Measurements from ENCODE around the gene CELF2. TPM values are rescaled to one million over a fixed set of nuclear protein-coding genes. Genes with fewer than 3 reads are reported as not detected.

The CELF2 gene
- total RNA-seq, 1 donor from 2014 or later: 31.6 TPM

DNA sequence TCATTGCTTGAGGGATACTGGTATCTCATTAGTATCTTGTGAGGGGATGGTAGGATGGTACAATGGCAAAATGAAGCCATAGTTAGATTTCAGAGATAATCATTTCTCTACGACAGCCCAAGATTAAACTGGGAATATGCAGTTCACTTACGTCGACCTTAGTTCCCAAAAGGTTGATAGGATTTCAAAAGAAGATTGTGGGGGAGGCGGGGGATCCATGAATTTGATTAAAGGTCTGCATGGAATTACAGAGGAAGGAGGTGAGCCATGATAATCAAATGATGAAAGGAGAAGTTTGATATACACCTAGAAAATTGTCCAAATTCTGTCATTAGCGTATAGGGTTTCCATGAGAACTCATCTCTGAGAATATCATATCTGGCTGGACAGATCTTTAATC is 206.6 kb downstream of the CELF2 start:
- Histone ChIP-seq H3K4me2 (no peak overlapping the region), H4K20me1 (ENCODE audit: low read depth) (no peaks in the 10 kb centered on the region), H3K4me1 (no peaks in the 10 kb centered on the region), H2AFZ (replicated peaks) (no peak overlapping the region), H3K4me3 (no peak overlapping the region), H3K9ac (no peak overlapping the region), H3K9me3 (ENCODE audit: low read depth) (no peaks in the 10 kb centered on the region), H3K79me2 (ENCODE audit: low read depth) (no peaks in the 10 kb centered on the region), H3K27ac (no peak overlapping the region), H3K36me3 (no peaks in the 10 kb centered on the region), H3K27me3 (no peaks in the 10 kb centered on the region), H3F3A (ENCODE audit: low read depth) (no peaks in the 10 kb centered on the region)
- TF ChIP-seq EZH2phosphoT487 (IDR thresholded peaks at IDR 0.05) (no peak), EZH2 (IDR thresholded peaks at IDR 0.05) (no peak)
- TF ChIP-seq, protein P1, sequence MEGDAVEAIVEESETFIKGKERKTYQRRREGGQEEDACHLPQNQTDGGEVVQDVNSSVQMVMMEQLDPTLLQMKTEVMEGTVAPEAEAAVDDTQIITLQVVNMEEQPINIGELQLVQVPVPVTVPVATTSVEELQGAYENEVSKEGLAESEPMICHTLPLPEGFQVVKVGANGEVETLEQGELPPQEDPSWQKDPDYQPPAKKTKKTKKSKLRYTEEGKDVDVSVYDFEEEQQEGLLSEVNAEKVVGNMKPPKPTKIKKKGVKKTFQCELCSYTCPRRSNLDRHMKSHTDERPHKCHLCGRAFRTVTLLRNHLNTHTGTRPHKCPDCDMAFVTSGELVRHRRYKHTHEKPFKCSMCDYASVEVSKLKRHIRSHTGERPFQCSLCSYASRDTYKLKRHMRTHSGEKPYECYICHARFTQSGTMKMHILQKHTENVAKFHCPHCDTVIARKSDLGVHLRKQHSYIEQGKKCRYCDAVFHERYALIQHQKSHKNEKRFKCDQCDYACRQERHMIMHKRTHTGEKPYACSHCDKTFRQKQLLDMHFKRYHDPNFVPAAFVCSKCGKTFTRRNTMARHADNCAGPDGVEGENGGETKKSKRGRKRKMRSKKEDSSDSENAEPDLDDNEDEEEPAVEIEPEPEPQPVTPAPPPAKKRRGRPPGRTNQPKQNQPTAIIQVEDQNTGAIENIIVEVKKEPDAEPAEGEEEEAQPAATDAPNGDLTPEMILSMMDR (IDR thresholded peaks at IDR 0.05): no peak
- no peak for DNase-seq (ENCODE audit: low spot score)
- Mint-ChIP-seq H3K4me3 (no peak overlapping the region), H3K36me3 (peaks cover 6% of the 10 kb centered on the region), H3K27me3 (ENCODE audit: insufficient read depth, low read depth) (peaks cover 12% of the 10 kb centered on the region), H3K27ac (no peak overlapping the region), H3K9me3 (no peaks in the 10 kb centered on the region), H3K4me1 (peaks cover 14% of the 10 kb centered on the region)

DNA sequence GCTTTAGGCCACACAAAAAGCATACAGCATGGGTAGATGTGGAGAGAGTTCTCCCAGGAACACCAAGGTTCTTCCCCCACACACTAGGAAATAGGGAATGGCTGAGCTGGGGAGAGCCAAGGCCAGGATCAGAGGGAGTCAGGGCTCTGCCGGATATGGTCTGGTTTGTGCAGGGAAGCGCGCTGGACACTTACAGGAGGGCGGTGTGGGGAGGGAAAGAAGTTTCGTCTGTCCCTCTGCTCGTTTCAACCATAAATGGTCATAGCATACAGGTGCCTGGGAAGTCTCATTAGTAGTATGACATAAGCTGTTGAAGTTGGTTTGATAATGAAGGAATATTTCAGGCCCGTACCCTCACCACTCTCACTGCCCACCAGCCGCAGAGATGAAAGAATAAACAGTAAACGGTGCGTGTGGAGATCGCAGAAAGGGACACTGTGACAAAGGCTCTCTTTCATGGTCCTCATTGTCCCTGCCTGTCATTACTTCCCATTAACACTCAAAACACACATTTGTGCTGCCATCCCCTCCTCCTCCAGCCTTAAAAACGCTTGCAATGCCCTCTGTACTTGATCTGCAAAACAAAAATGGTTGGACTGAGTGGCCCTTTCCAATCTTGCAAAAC is 207.2 kb downstream of the CELF2 start:
- no peak overlapping the region for H3K4me3 ChIP-seq
- no peak overlapping the region for H3K27ac ChIP-seq
- H3F3A ChIP-seq (ENCODE audit: low read depth): no peaks in the 10 kb centered on the region
- H3K4me2 ChIP-seq: no peak overlapping the region
- no peaks in the 10 kb centered on the region for H3K9me3 ChIP-seq (ENCODE audit: low read depth)
- H3K36me3 Mint-ChIP-seq: peaks cover 5% of the 10 kb centered on the region
- no peak for DNase-seq (ENCODE audit: low spot score)
- no peak overlapping the region for H3K9ac ChIP-seq
- peaks cover 12% of the 10 kb centered on the region for H3K27me3 Mint-ChIP-seq (ENCODE audit: insufficient read depth, low read depth)
- no peaks in the 10 kb centered on the region for H4K20me1 ChIP-seq (ENCODE audit: low read depth)
- H3K36me3 ChIP-seq: no peaks in the 10 kb centered on the region
- no peaks in the 10 kb centered on the region for H3K9me3 Mint-ChIP-seq
- no peak overlapping the region for H3K4me3 Mint-ChIP-seq
- no peaks in the 10 kb centered on the region for H3K4me1 ChIP-seq
- peaks cover 14% of the 10 kb centered on the region for H3K4me1 Mint-ChIP-seq
- H3K27ac Mint-ChIP-seq: no peak overlapping the region
- TF ChIP-seq EZH2phosphoT487 (IDR thresholded peaks at IDR 0.05) (no peak), EZH2 (IDR thresholded peaks at IDR 0.05) (no peak)
- TF ChIP-seq, protein P1 (IDR thresholded peaks at IDR 0.05): no peak
- H3K79me2 ChIP-seq (ENCODE audit: low read depth): no peaks in the 10 kb centered on the region
- no peaks in the 10 kb centered on the region for H3K27me3 ChIP-seq
- H2AFZ ChIP-seq (replicated peaks): no peak overlapping the region

DNA sequence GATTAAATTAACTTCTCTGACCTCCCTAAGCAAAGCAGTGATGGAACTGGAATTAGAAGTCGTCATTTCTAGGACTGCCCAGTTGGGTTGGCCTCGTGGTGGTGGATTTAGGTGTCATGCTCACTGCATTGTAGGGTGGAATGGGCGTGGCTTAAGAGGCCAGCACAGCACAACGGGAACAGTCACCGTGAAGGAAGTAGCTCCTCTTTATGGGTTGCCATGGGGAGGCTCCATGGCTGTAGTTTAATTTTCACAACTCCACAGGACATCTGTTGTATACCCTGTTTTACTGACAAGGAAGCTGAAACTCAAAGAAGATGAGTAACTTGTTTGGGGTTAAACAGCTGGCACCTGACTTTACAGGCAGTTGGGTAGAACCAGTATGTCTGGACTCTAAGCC is 208.3 kb downstream of the CELF2 start:
- no peak overlapping the region for H2AFZ ChIP-seq (replicated peaks)
- H3K79me2 ChIP-seq (ENCODE audit: low read depth): no peaks in the 10 kb centered on the region
- no peaks in the 10 kb centered on the region for H3K36me3 ChIP-seq
- Mint-ChIP-seq H3K36me3 (no peaks in the 10 kb centered on the region), H3K4me3 (no peak overlapping the region), H3K27me3 (ENCODE audit: insufficient read depth, low read depth) (peaks cover 12% of the 10 kb centered on the region), H3K4me1 (peaks cover 21% of the 10 kb centered on the region), H3K9me3 (no peaks in the 10 kb centered on the region), H3K27ac (no peak overlapping the region)
- H3K27me3 ChIP-seq: no peaks in the 10 kb centered on the region
- H3K4me2 ChIP-seq: no peak overlapping the region
- no peak overlapping the region for H3K4me3 ChIP-seq
- DNase-seq (ENCODE audit: low spot score): no peak
- H3K9ac ChIP-seq: no peak overlapping the region
- peaks cover 7% of the 10 kb centered on the region for H3K4me1 ChIP-seq
- no peaks in the 10 kb centered on the region for H3K9me3 ChIP-seq (ENCODE audit: low read depth)
- no peak overlapping the region for H3K27ac ChIP-seq
- TF ChIP-seq EZH2 (IDR thresholded peaks at IDR 0.05) (no peak), EZH2phosphoT487 (IDR thresholded peaks at IDR 0.05) (no peak)
- no peaks in the 10 kb centered on the region for H4K20me1 ChIP-seq (ENCODE audit: low read depth)
- H3F3A ChIP-seq (ENCODE audit: low read depth): no peaks in the 10 kb centered on the region

DNA sequence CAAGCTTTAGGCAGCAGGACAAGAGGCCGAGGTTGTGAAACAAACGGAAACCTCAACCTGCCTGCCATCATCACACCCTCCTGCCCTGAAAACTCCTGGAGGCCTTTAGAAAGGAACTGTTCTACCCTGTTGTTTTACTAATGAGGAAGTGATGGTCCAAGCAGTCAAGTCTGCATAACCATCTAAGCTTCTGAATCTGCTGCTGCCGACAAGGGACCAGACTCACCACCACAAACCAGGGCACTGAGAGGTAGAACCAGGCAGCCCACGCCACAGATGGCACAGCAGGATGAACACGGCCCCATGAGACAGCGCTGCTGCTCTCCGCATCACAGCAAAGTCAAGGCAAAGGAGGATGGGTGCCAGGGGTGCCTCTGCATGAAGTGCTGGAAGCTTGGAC is 209.4 kb downstream of the CELF2 start:
- Histone ChIP-seq H3K27me3 (no peaks in the 10 kb centered on the region), H3K79me2 (ENCODE audit: low read depth) (no peaks in the 10 kb centered on the region), H3K4me3 (no peak overlapping the region), H3K36me3 (no peaks in the 10 kb centered on the region), H3K27ac (no peak overlapping the region), H2AFZ (replicated peaks) (no peak overlapping the region), H3F3A (ENCODE audit: low read depth) (no peaks in the 10 kb centered on the region), H3K9ac (no peak overlapping the region), H3K4me2 (no peak overlapping the region), H4K20me1 (ENCODE audit: low read depth) (no peaks in the 10 kb centered on the region), H3K4me1 (peaks cover 7% of the 10 kb centered on the region), H3K9me3 (ENCODE audit: low read depth) (no peaks in the 10 kb centered on the region)
- DNase-seq (ENCODE audit: low spot score): no peak
- H3K36me3 Mint-ChIP-seq: peaks cover 1% of the 10 kb centered on the region
- no peak overlapping the region for H3K4me3 Mint-ChIP-seq
- TF ChIP-seq EZH2 (IDR thresholded peaks at IDR 0.05) (no peak), EZH2phosphoT487 (IDR thresholded peaks at IDR 0.05) (no peak)
- TF ChIP-seq, protein P1 (IDR thresholded peaks at IDR 0.05): no peak
- H3K4me1 Mint-ChIP-seq: peaks cover 26% of the 10 kb centered on the region
- no peaks in the 10 kb centered on the region for H3K9me3 Mint-ChIP-seq
- peaks cover 10% of the 10 kb centered on the region for H3K27me3 Mint-ChIP-seq (ENCODE audit: insufficient read depth, low read depth)
- H3K27ac Mint-ChIP-seq: no peak overlapping the region
